ENCODE results near the gene PHEX.

The PHEX gene

GRCh38 chrX:22041907-22042530 lies 9.9 kb downstream of the PHEX start:
- no peak for TF ChIP-seq ZBTB7A (IDR thresholded peaks at IDR 0.05; ENCODE audit: low read depth)

- TF ChIP-seq CREB1 (IDR thresholded peaks at IDR 0.05; ENCODE audit: low read depth) (no peak), EGR1 (IDR thresholded peaks at IDR 0.05) (no peak), USF1 (IDR thresholded peaks at IDR 0.05) (no peak), TAF1 (IDR thresholded peaks at IDR 0.05; ENCODE audit: low read depth) (no peak), EP300 (IDR thresholded peaks at IDR 0.05; ENCODE audit: borderline replicate concordance) (no peak), TEAD4 (IDR thresholded peaks at IDR 0.05) (no peak), YY1 (IDR thresholded peaks at IDR 0.05; ENCODE audit: low read depth) (no peak), RAD21 (IDR thresholded peaks at IDR 0.05; ENCODE audit: low read depth) (no peak), FOXM1 (IDR thresholded peaks at IDR 0.05; ENCODE audit: borderline replicate concordance, low read depth) (no peak), TCF12 (IDR thresholded peaks at IDR 0.05; ENCODE audit: low read depth) (no peak), NFIC (IDR thresholded peaks at IDR 0.05) (no peak)
Observed at GRCh38 chrX:22043872-22044271, 11.7 kb downstream of the PHEX start.

- TF ChIP-seq EGR1 (IDR thresholded peaks at IDR 0.05), result no peak
- TF ChIP-seq ZBTB7A (IDR thresholded peaks at IDR 0.05; ENCODE audit: low read depth), result no peak
- no peak for TF ChIP-seq YY1 (IDR thresholded peaks at IDR 0.05; ENCODE audit: low read depth)
Observed at GRCh38 chrX:22047468-22047867, 15.3 kb downstream of the PHEX start.

GRCh38 chrX:22053481-22053880 lies 21.4 kb downstream of the PHEX start:
- no peak for TF ChIP-seq MAX (IDR thresholded peaks at IDR 0.05)
- no peak for TF ChIP-seq YY1 (IDR thresholded peaks at IDR 0.05; ENCODE audit: low read depth)
- no peak for TF ChIP-seq RAD21 (IDR thresholded peaks at IDR 0.05; ENCODE audit: low read depth)
- no peak for TF ChIP-seq EP300 (IDR thresholded peaks at IDR 0.05; ENCODE audit: borderline replicate concordance)
- no peak for TF ChIP-seq NFIC (IDR thresholded peaks at IDR 0.05)
- TF ChIP-seq EGR1 (IDR thresholded peaks at IDR 0.05), result no peak
- TF ChIP-seq TAF1 (IDR thresholded peaks at IDR 0.05; ENCODE audit: low read depth), result no peak
- no peak for TF ChIP-seq CEBPB (IDR thresholded peaks at IDR 0.05)
- TF ChIP-seq REST (IDR thresholded peaks at IDR 0.05; ENCODE audit: low read depth), result no peak
- no peak for TF ChIP-seq FOXM1 (IDR thresholded peaks at IDR 0.05; ENCODE audit: borderline replicate concordance, low read depth)
- TF ChIP-seq TCF12 (IDR thresholded peaks at IDR 0.05; ENCODE audit: low read depth), result no peak
- TF ChIP-seq TEAD4 (IDR thresholded peaks at IDR 0.05), result no peak
- no peak for TF ChIP-seq USF1 (IDR thresholded peaks at IDR 0.05)
- no peak for TF ChIP-seq CREB1 (IDR thresholded peaks at IDR 0.05; ENCODE audit: low read depth)
- TF ChIP-seq ZBTB7A (IDR thresholded peaks at IDR 0.05; ENCODE audit: low read depth), result no peak

GRCh38 chrX:22056235-22056634 lies 24.1 kb downstream of the PHEX start:
- no peak for TF ChIP-seq ZBTB7A (IDR thresholded peaks at IDR 0.05; ENCODE audit: low read depth)
- TF ChIP-seq TAF1 (IDR thresholded peaks at IDR 0.05; ENCODE audit: low read depth), result no peak
- no peak for TF ChIP-seq CREB1 (IDR thresholded peaks at IDR 0.05; ENCODE audit: low read depth)
- TF ChIP-seq USF1 (IDR thresholded peaks at IDR 0.05), result no peak
- TF ChIP-seq REST (IDR thresholded peaks at IDR 0.05; ENCODE audit: low read depth), result no peak
- TF ChIP-seq FOXM1 (IDR thresholded peaks at IDR 0.05; ENCODE audit: borderline replicate concordance, low read depth), result no peak
- TF ChIP-seq EGR1 (IDR thresholded peaks at IDR 0.05), result no peak
- no peak for TF ChIP-seq TCF12 (IDR thresholded peaks at IDR 0.05; ENCODE audit: low read depth)
- TF ChIP-seq TEAD4 (IDR thresholded peaks at IDR 0.05), result no peak
- TF ChIP-seq NFIC (IDR thresholded peaks at IDR 0.05), result no peak
- TF ChIP-seq YY1 (IDR thresholded peaks at IDR 0.05; ENCODE audit: low read depth), result no peak
- no peak for TF ChIP-seq MAX (IDR thresholded peaks at IDR 0.05)
- TF ChIP-seq RAD21 (IDR thresholded peaks at IDR 0.05; ENCODE audit: low read depth), result no peak
- TF ChIP-seq CEBPB (IDR thresholded peaks at IDR 0.05), result no peak
- no peak for TF ChIP-seq EP300 (IDR thresholded peaks at IDR 0.05; ENCODE audit: borderline replicate concordance)

GRCh38 chrX:22057667-22058066 lies 25.5 kb downstream of the PHEX start:
- TF ChIP-seq TEAD4 (IDR thresholded peaks at IDR 0.05), result no peak
- no peak for TF ChIP-seq EGR1 (IDR thresholded peaks at IDR 0.05)
- TF ChIP-seq USF1 (IDR thresholded peaks at IDR 0.05), result no peak
- TF ChIP-seq TAF1 (IDR thresholded peaks at IDR 0.05; ENCODE audit: low read depth), result no peak
- no peak for TF ChIP-seq REST (IDR thresholded peaks at IDR 0.05; ENCODE audit: low read depth)
- no peak for TF ChIP-seq FOXM1 (IDR thresholded peaks at IDR 0.05; ENCODE audit: borderline replicate concordance, low read depth)
- TF ChIP-seq TCF12 (IDR thresholded peaks at IDR 0.05; ENCODE audit: low read depth), result no peak
- no peak for TF ChIP-seq MAX (IDR thresholded peaks at IDR 0.05)
- TF ChIP-seq NFIC (IDR thresholded peaks at IDR 0.05), result no peak
- no peak for TF ChIP-seq EP300 (IDR thresholded peaks at IDR 0.05; ENCODE audit: borderline replicate concordance)

Measured in Ishikawa (cell line).